Hematopoietic multipotent progenitor cell treated with erythropoietin and hydrocortisone succinate and interleukin-3 and kit ligand, for 17 days (in vitro differentiated cells): ENCODE data around the gene RBBP8NL.

Experiments used
- DNase-seq: peaks from one replicate; pipeline ENCODE4 v3.0.0-alpha.2; 2015; ENCODE audit warnings: low spot score

Gene RBBP8NL

GRCh38 chr20:62392621-62393334 is 34.6 kb downstream of the RBBP8NL start:
- no peak for DNase-seq

DNA sequence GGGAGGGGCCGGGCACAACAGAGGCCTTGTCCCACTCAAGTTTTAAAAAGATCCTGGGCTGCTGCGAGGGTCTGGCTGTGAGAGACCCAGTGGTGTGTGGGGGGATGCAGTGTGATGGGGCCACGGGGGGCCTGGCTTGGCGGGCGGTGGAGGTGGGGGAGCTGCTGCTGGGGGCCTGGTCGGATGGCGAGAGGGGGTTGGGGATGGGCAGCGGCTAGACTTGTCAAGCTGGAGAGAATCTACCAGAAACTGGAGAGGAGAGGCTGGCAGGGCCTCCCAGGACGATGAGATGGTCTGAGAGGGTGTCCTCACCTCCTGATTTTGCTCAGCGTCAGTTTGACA is 35.3 kb downstream of the RBBP8NL start:
- DNase-seq, result no peak

DNA sequence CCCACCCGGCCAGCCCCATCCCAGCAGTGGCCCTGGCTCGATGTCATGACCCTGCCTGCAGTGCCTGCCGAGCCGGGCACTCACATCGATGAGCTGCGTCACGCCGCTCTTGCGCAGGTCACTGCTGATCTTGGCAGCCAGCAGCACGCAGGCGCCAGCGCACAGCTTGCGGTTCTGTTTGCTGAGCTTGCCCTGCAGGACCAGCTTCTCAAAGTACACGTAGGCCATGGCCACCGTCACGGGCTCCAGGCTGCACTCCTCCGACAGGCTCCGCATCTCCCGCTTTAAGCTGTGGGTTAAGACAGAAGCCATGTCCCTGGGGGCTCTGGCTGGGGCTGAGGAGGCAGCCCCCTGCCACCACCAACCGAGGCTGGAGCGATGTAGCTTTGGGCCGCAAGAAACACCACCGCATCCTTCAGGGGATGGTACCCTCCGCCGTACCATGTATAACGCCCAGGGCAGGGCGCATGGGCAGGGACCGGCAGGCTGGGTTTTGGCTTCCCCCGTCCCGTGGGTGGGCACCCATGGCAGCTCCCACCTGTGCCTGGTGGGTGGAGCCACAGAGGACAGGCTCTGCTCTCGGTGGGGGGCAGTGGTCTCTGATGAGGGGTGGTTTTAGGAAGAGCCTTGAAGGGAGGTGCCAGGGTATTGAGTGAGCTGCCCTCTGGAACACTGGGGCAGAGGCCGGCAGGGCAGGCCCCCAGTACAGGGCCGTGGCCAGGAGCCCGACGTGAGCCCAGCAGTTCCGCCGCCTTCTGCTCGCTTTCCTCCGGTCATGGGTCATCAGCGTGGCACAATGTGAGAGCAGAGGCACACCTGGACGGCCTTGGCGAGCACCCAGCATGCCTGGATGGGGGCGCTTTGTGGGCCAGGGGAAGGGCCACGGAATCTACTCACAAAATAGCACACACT is 35.9 kb downstream of the RBBP8NL start:
- no peak for DNase-seq

GRCh38 chr20:62390317-62391164 is 36.8 kb downstream of the RBBP8NL start:
- DNase-seq, result no peak

DNA sequence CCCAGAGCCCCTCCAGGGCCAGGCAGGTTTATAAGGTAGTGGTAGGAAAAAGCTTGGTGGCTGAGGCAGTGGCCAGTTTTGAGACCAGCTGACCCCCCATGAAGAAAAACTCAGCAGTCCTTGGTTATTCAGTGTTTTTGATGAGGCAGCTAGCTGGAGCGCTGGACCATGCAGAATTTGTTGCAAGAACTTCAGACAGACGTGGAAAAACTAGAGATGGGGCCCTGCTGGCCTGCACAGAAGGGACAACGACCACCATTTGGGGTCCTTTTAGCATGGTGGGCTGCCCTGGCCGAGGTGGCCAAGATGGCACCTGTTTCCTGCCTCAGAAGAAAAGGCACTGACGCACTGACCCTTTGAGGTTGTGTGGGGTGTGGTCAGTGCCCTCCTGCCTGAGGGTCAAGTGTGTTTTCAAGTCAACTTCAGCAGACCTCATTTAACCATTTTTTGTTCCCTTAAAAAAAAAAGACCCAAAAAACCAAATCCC is 37.7 kb downstream of the RBBP8NL start:
- DNase-seq, result no peak

DNA sequence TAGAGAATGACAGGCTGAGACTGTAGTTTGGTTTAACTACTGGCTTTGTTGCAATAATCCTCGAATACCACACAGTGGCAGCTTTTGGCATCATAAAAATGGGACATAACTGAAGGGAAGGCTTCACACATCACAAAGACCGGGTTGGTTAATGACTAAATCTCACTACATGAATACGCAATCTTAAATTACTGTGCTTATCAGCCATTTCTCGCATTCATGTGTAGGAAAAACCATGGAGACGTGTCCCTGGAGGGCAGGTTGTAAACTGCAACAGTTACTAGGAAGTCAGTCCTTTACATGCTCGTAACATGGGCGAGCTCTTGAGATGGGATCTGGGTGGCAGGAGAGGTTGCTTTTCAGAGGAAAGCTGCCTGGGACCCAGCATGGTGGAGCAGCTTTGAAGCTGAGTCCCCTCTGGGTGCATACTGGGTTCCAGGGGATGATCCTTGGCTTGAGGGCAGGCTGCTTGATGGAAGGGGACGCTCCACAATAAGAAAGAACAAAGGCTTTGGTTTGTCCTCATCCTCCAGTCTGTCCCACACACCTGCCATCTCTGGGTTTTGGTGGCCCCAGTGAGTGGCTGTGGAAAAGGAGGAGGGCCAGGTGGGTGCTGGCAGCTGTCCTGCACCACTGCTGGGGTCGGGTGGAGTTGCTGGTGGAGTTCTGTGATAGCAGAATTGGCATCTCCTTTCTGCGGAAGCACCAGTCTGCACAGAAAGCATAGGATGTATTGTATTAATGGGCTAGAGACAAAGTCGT is 38.3 kb downstream of the RBBP8NL start:
- DNase-seq, result no peak

DNA sequence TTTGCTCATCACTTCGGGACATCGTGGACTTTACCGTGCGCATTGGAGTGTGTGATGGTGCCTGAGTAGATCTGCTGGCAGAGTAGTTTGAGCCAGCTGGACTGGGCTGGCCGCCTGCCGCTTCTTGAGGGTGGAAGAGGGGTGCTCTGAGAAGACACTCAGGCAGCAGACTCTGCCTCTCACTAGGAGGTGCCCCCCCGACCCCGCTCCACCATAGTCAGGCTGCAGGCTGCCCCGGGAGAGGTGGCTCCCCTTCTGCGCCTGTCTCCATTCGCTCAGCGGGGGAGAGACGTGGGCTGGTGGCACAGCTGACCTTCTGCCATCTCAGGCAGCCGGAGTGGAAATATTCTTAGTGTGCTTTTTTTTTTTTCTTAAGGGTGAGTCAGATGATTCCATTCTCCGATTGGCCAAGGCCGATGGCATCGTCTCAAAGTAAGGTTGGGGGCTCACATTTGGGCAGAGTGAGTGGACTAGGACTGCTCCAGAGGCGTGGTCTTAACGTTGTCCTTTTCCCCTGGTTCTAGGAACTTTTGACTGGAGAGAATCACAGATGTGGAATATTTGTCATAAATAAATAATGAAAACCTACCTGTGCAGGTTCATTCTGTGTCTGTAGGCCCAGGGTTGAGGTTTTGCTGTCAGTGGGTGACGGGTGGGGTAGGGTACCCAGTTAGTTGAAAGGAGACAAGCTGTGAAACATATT is 39.3 kb downstream of the RBBP8NL start:
- no peak for DNase-seq

GRCh38 chr20:62387219-62387913 is 40.0 kb downstream of the RBBP8NL start:
- DNase-seq, result no peak

DNA sequence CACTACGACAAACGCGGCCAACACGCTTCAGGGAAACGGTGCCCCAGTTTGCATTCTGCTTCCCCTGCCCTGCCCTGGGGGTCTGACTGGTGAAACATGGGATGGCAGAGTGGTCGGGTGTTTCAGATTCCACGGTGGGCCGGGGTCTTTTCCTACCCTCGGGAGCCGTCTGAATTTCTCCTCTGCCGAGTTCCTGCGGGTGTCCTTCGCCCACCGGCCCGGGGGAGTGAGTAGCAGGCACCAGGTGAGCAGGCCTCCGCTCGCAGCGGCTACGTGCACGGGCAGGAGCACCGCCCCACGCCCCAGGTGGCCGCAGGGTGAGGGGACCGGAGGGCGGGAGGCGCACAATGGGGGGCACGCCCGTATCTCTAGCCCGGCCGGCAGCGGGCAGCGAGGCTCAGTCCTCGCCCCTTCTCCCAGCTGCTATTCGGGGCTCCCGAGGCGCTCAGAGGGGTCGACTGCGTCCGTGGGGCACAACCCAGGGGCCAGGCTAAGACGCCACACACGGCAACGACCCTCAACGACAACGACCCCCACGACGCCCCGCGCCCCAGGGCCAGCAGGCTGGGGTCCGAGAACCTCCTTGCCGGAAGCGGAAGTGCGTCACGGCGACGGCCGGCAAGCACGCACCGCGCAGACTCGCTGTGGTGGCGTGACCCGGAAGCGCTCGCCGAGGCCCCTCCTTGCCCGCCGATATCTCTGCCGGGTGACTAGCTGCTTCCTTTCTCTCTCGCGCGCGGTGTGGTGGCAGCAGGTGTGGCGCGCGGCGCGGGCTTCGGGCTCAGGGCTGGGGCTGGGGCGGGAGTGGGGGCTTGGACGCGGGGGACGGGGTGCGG is 40.7 kb downstream of the RBBP8NL start, which contains the start of gene RPS21:
Gene RPS21 (plus strand): TSS at position 721 of the 836 bp plus-strand sequence. CDS start 236 bp downstream, outside the sequence.
- DNase-seq, result peak; percentile 94

DNA sequence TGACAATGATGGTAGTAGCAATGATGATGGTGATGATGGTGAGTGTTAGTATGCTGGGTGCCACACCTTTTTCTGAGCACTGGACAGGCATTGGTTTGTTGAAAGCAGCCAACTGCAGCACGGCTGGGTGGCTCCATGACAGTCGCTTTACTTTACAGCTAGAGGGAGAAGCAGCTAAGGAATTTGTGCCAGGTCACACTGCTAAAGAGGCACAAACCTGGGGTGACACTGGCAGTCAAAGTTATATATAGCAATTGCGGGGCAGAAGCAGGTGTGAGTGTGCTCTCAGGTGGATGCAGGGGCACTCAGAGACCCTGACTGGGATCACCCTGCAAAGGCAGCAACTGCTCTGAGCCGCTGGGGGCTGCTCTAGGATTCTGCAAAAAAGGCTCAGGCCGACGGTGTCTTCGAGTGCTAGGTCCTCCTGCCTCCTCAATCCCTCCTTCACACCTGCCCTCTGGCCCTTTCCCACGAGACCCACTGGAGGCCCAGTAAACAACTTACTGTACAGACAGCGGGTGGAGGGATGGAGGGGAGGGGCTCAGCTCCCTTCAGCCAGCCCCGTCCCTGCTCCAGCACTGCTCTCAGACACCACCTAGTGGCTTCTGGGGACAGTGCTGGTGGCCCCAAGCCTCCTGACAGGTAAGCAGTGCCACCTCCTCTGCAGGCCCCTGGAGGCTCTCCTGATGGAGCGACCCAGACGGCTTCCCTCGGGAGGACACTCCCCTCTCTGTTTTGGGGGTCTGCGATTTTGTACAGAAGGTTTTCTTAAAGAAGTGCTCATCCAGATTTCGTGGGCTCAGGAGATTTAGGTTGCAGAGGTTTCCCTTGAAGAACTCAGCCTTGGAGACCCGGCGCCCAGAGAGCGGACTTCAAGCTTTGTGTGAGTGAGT is 44.8 kb downstream of the RBBP8NL start:
- DNase-seq, result peak; percentile 70

- DNase-seq, result no peak
Observed at GRCh38 chr20:62381842-62382241, 45.5 kb downstream of the RBBP8NL start.

DNA sequence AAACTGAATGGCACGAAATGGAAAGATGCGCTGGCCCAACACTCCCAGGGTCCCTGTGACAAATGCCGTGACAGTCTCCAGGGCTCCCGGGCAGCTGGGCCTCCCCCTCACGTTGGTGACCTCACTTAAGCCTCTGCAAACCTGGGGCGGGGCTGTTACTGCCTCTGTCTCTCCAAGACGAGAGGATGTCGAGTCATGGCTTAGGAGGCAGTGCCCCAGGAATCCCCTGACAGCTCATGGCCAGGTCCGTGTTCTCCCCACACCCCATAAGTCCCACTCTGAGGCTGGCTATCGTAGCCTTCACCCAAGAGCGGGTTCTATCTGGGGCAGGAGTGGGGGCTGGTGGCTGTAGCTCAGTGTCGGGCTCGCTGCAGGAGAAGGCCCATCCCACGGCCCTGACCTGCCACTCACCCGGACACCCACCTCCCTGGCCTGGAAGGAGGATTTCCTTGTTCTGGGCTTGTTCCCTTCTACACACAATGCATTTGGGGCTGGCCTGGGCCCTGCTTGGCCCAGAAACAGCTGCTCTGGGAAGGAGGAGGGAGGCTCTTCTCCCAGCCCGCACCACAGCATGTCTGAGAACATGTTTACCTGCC is 46.0 kb downstream of the RBBP8NL start:
- DNase-seq, result peak; percentile 32

DNA sequence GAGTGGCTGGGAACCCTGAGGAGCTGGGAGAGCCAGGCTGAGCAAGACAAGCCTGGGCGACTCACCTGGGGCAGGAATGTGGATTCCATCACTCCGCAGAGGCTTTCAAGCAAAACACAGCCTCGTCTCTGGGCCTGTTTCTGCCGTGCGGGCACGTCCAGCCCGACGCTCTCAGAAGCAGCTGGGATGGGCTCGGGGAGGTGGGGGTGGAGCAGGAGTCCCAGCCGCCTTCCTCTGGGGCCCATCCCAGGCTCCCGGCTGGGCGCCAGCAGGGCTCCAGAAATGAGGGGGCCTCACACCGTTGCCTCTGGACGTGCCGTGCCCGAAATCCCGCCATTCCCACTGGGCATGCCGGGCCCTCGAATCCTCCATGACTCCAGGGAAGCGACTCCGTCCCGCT is 49.1 kb downstream of the RBBP8NL start:
- no peak for DNase-seq

DNA sequence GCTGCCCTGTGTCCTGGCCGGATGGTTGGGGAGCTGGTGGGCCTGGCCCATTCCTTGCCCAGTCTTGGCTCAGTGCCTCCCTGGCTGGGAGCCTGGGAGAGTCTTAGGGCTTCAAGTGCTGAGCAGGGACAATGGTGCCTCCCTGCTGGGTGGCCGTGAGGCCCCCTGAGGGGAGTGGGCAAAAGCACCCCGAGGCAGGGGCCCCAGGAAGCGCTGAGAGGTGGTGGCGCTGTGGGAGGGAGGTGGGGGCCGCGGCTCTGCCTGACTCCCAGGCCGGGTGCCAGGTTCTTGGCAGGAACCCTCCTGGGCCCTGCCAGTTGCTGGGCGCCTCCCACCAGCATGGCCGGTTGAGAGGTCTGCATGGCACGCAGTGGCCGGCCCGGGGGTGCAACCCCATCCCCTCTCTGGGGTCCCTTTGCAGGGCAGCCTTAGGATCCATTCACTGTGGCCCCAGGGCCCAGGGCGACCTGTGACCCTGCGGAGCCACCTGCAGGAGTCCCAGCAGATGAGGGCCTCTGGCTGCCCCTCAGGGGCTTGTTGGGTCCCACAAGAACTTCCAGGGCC is 49.6 kb downstream of the RBBP8NL start:
- DNase-seq, result no peak

DNA sequence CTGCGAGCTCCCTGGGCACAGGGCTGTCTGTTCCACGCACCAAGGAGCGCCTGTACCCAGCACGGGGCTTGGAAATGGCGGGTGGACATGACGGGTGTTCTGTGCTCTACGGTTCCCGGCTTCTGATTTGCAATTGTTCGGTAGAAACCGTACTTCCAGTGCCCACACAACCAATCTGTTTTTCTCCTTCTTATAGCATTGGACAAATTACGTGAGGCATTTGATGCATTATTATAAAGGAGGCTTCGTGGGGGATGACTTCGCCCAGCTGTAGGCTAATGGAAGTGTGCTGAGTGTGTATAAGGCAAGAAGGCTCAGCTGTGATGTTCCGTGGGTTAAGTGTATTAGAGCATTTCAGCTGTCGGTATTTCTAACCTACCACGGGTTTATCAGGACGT is 50.3 kb downstream of the RBBP8NL start:
- no peak for DNase-seq

- DNase-seq, result no peak
Observed at GRCh38 chr20:62376112-62377063, 51.0 kb downstream of the RBBP8NL start.
